Measurements from ENCODE around the gene ABCA9. TPM values are rescaled to one million over a fixed set of nuclear protein-coding genes. Genes with fewer than 3 reads are reported as not detected.

The ABCA9 gene
- total and polyA plus RNA-seq, 9 of the 15 experiments (the other 6 are each of a cell fraction or from before 2014, with no cell fraction given): 0.04 TPM; not detected in 8

DNA sequence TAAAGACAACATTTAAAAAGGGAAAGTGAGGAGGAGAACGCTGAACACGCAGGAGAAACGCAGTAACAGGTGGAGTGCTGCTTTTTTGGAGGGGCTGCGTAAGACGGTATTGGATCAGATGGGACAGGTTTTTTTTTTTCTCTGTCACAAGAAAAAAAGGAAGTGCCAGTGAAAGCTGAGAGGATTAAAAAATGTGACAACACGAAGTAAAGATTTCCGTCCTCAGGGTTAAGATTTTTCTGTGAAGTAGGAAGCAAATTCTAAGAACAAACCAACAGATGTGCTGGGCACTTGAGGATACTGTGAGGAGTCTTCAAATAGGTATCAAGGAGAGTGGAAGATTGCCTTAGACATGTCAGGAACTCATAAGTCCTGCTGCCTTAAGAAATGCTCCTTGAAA, 5.8 kb upstream of the ABCA9 start (continued):
- TF ChIP-seq ZNF79 (CRISPR knock-in tag; IDR thresholded peaks at IDR 0.05; ENCODE audit: low read depth): no peak
- TF ChIP-seq TGIF2 (CRISPR knock-in tag; IDR thresholded peaks at IDR 0.05): no peak
- peak; percentile 43 for TF ChIP-seq MEIS2 (IDR thresholded peaks at IDR 0.05; ENCODE audit: partially characterized antibody)
- TF ChIP-seq CBFA2T3 (IDR thresholded peaks at IDR 0.05): peak; percentile 64; the same call in 1 of the 2 replicates
- TF ChIP-seq SMARCA4 (IDR thresholded peaks at IDR 0.05): 0 out of 2 replicates have a peak, but pooled peaks have one; percentile 34
- peak; percentile 49; the same call in 1 of the 2 replicates for TF ChIP-seq ZNF384 (IDR thresholded peaks at IDR 0.05; ENCODE audit: low read depth, low read length)
- TF ChIP-seq RCOR1 (IDR thresholded peaks at IDR 0.05; ENCODE audit: borderline replicate concordance in 1 of 2, low read depth in 2 of 2, low read length in 2 of 2): peak; percentile 85 to 89
- peak in 1 of 2 experiments; percentile 88; a peak in 2 of 4 replicates for TF ChIP-seq HDAC1 (IDR thresholded peaks at IDR 0.05)
- TF ChIP-seq FOXM1 (IDR thresholded peaks at IDR 0.05; ENCODE audit: low read depth): peak; percentile 29; the same call in 1 of the 2 replicates
- no peak for TF ChIP-seq FOXM1 (CRISPR knock-in tag; IDR thresholded peaks at IDR 0.05; ENCODE audit: low read depth)
- TF ChIP-seq EP300 (IDR thresholded peaks at IDR 0.05; ENCODE audit: low read length): peak; percentile 18; the same call in 1 of the 2 replicates
- TF ChIP-seq, protein P1, sequence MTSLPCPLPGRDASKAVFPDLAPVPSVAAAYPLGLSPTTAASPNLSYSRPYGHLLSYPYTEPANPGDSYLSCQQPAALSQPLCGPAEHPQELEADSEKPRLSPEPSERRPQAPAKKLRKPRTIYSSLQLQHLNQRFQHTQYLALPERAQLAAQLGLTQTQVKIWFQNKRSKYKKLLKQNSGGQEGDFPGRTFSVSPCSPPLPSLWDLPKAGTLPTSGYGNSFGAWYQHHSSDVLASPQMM (CRISPR knock-in tag; IDR thresholded peaks at IDR 0.05): no peak
- TF ChIP-seq TEAD4 (IDR thresholded peaks at IDR 0.05; ENCODE audit: low read length): peak; percentile 48; the same call in 1 of the 2 replicates
- TF ChIP-seq TEAD4 (CRISPR knock-in tag; IDR thresholded peaks at IDR 0.05; ENCODE audit: borderline replicate concordance): no peak
- TF ChIP-seq ARID1B (IDR thresholded peaks at IDR 0.05): peak; percentile 49; the same call in 1 of the 2 replicates
- TF ChIP-seq SRSF1 (IDR thresholded peaks at IDR 0.05; ENCODE audit: low read depth, low read length): no peak
- TF ChIP-seq FOXA3 (CRISPR knock-in tag; conservative IDR thresholded peaks at IDR 0.05 in 1 of 2, IDR thresholded peaks at IDR 0.05 in 1 of 2): no peak
- TF ChIP-seq TAL1 (IDR thresholded peaks at IDR 0.05): 0 out of 2 replicates have a peak, but pooled peaks have one; percentile 12
- TF ChIP-seq TCF3 (CRISPR knock-in tag; IDR thresholded peaks at IDR 0.05): peak; percentile 63
